Coronary artery (tissue), 2 donors: ENCODE results near the gene VGLL4.

Source experiments
- DNase-seq: peaks from one replicate; pipeline ENCODE4 v3.0.0-alpha.2; 2017; ENCODE audit warnings: low spot score
- H3K27ac ChIP-seq, 2 donors: fragments of 200-600 bp; sonication (generic); one replicate each; pipeline ENCODE4 v1.5.1; 2016 to 2019
- H3K4me3 ChIP-seq: fragments of 200-600 bp; sonication (generic); 2 replicates; pipeline ENCODE4 v1.5.1; 2016; ENCODE audit warnings: mild to moderate bottlenecking, moderate library complexity
- CTCF ChIP-seq: fragments of 200-600 bp; sonication (generic); IDR thresholded peaks from one replicate; pipeline ENCODE4 v1.5.1; 2019; ENCODE audit warnings: antibody characterized with exemption

The VGLL4 gene

GRCh38 chr3:11609481-11609880 lies 34.2 kb downstream of the VGLL4 start:
- H3K27ac ChIP-seq: peak overlapping the region in 1 of 2 donors; percentile 36
- no peak for DNase-seq
- no peak for TF ChIP-seq CTCF
- H3K4me3 ChIP-seq: peak overlapping the region; percentile 34

- H3K4me3 ChIP-seq: no peak overlapping the region
- no peak for TF ChIP-seq CTCF
- DNase-seq: no peak
- H3K27ac ChIP-seq: no peak overlapping the region
Observed at GRCh38 chr3:11607816-11608215, 35.9 kb downstream of the VGLL4 start.

- no peak for DNase-seq
- H3K4me3 ChIP-seq: no peak overlapping the region
- H3K27ac ChIP-seq: peak overlapping the region in 1 of 2 donors; percentile 9
- no peak for TF ChIP-seq CTCF
Observed at GRCh38 chr3:11606865-11607440, 36.8 kb downstream of the VGLL4 start.

- TF ChIP-seq CTCF: no peak
- Histone ChIP-seq H3K27ac (peak overlapping the region; percentile 9 to 19), H3K4me3 (no peak overlapping the region)
- no peak for DNase-seq
Observed at GRCh38 chr3:11606090-11606784, 37.5 kb downstream of the VGLL4 start.

- no peak for TF ChIP-seq CTCF
- Histone ChIP-seq H3K27ac (peak overlapping the region; percentile 19 to 96), H3K4me3 (no peak overlapping the region)
- DNase-seq: no peak
Observed at GRCh38 chr3:11605398-11605797, 38.3 kb downstream of the VGLL4 start.

GRCh38 chr3:11604139-11604892 lies 39.4 kb downstream of the VGLL4 start:
- TF ChIP-seq CTCF: no peak
- Histone ChIP-seq H3K27ac (peak overlapping the region; percentile 89 to 96), H3K4me3 (peak overlapping the region; percentile 36)
- DNase-seq: no peak
